Placental epithelial cell (primary cell): ENCODE data around the gene PEX26. TPM values are rescaled to one million over a fixed set of nuclear protein-coding genes. Genes with fewer than 3 reads are reported as not detected.

Experiments
- small RNA-seq: library from RNA; depleted of rRNA; stranded (forward); fragments of <200 nt; gene quantifications from one replicate; pipeline ENCODE3, GENCODE V24; 2012
- total RNA-seq: library from RNA; depleted of rRNA; stranded (reverse); fragments of >200 nt; gene quantifications from 2 replicates; pipeline ENCODE4 v1.2.3, GENCODE V29; 2012

PEX26 gene
- total RNA-seq: 9.0 and 32.5 TPM in 2 replicates

GRCh38 chr22:18077639-18078328 is at the start of gene PEX26:
TSS of gene PEX26 (plus strand) at chr22:18077990. CDS start at chr22:18078377, 387 bp downstream.

GRCh38 chr22:18110194-18110953 is 32.6 kb downstream of the PEX26 start, which contains the start of gene TUBA8:
TSS of gene TUBA8 (plus strand) at chr22:18110809. CDS start at chr22:18110866, 57 bp downstream.

Small RNAs within 50 kb of the gene (small RNA-seq; reads per million reads assigned to genes)
- gene AC016027.5: not detected

Other genes starting within 250 kb of the PEX26 start
- gene MICAL3, start 53.4 kb upstream of the PEX26 start, total RNA-seq: 109 and 170 TPM in 2 replicates
- 0.39 and 0.87 TPM in 2 replicates for gene TUBA8, start 32.8 kb downstream of the PEX26 start, total RNA-seq
- gene USP18, start 72.2 kb downstream of the PEX26 start, total RNA-seq: 0.39 and 0.43 TPM in 2 replicates